Adrenal gland (tissue), 12 donors: Measurements from ENCODE around the gene CACNA1A. TPM values are rescaled to one million over a fixed set of nuclear protein-coding genes. Genes with fewer than 3 reads are reported as not detected.

Source experiments
- DNase-seq, 7 donors: peaks; one replicate each; pipeline ENCODE4 v3.0.0-alpha.2; 2019 to 2020
- H3K27ac ChIP-seq, 5 donors: fragments of 200-600 bp; sonication (generic) in 4 of 5; 1 replicate in 3 of 5; 2 replicates in 2 of 5; pipeline versions ENCODE4 v1.5.1 to v1.8.0; 2016 to 2020; ENCODE audit warnings: mild to moderate bottlenecking in 1 of 5
- H3K27me3 ChIP-seq: fragments of 200-600 bp; 2 replicates; pipeline ENCODE4 v1.8.0; 2021
- H3K36me3 ChIP-seq, 2 donors: fragments of 200-600 bp; replicated peaks in 1 of 2; 1 replicate in 1 of 2; 2 replicates in 1 of 2; pipeline versions ENCODE4 v1.5.1 to v1.8.0; 2018 to 2022
- H3K4me1 ChIP-seq, 2 donors: fragments of 200-600 bp; replicated peaks in 1 of 2; 1 replicate in 1 of 2; 2 replicates in 1 of 2; pipeline versions ENCODE4 v1.5.1 to v1.8.0; 2018 to 2021
- H3K4me3 ChIP-seq, 4 donors: fragments of 200-600 bp; sonication (generic) in 3 of 4; one replicate each; pipeline ENCODE4 v1.5.1; 2016 to 2018
- H3K9me3 ChIP-seq, 3 donors: fragments of 200-600 bp; sonication (generic) in 1 of 3; replicated peaks in 1 of 3; 1 replicate in 2 of 3; 2 replicates in 1 of 3; pipeline versions ENCODE4 v1.5.1 to v1.8.0; 2016 to 2021
- CTCF ChIP-seq, 6 experiments: fragments of 450-650 bp in 4 of 6; fragments of 200-600 bp in 2 of 6; sonication (generic) in 1 of 6; IDR thresholded peaks; 1 replicate in 5 of 6; 2 replicates in 1 of 6; pipeline versions ENCODE4 v1.5.1 to v1.8.0; 2016 to 2021; ENCODE audit warnings: antibody characterized with exemption in 6 of 6, mild to moderate bottlenecking in 2 of 6, moderate library complexity in 1 of 6
- POLR2A ChIP-seq, 2 donors: fragments of 450-650 bp; IDR thresholded peaks; one replicate each; pipeline ENCODE4 v1.6.1; 2017; ENCODE audit warnings: antibody characterized with exemption in 2 of 2, mild to moderate bottlenecking in 2 of 2, moderate library complexity in 1 of 2
- WGBS, 4 donors: extraction: QIAGEN DNeasy Blood & Tissue Kit in 2 of 4; methylation state at CpG; one replicate each; pipeline versions ENCODE4 v1.1.5 to v1.1.7; 2013 to 2017; 5-methylcytosine and 5-hydroxymethylcytosine counted together
- intact Hi-C, 2 donors: fragments of 100-400 bp; cut with DNase I; formaldehyde crosslinking; loops; one replicate each; pipeline versions ENCODE4 v1.14.1 to v1.15.0; 2022 to 2023
- polyA plus RNA-seq, 3 donors: library from polyadenylated mRNA; stranded (reverse); fragments of 200-250 nt in 2 of 3; fragments of 350-450 nt in 1 of 3; fragmentation: Illumina TruSeq in 1 of 3; extraction: RNeasy Lipid Tissue Mini Kit (QIAGEN cat#74804) in 1 of 3; gene quantifications; one replicate each; pipeline ENCODE4 v1.2.3, GENCODE V29; 2013 to 2014
- total RNA-seq, 9 donors: library from RNA; depleted of rRNA in 4 of 9; stranded (reverse); fragments of >200 nt in 4 of 9; fragments of 120-200 nt in 1 of 9; fragmentation: NEBNext Ultra II Directional in 1 of 9; extraction: Animal tissue kit (Norgen Biotek cat#: 25700) in 1 of 9; gene quantifications; one replicate each; pipeline versions ENCODE4 v1.1.0 to v1.2.4, GENCODE V29; 2013 to 2023
- donor health status: healthy with polysubstance abuse.
- donor health status: Bipolar disorder and iron deficiency.
- donor health status: DM: yes; HTN: yes; CAD: no.
- donor health status: DM: no; HTN: no; CAD: no.
- donor health status: DM: no; HTN: no; CAD: no.
- donor health status: DM: yes; HTN: yes; CAD: no.

Gene CACNA1A
- total and polyA plus RNA-seq, 12 donors = 0.28 to 35.4 (median 2.8) TPM; not detected in 1

- Histone ChIP-seq H3K9me3 (no peaks in the 10 kb centered on the region), H3K27me3 (no peaks in the 10 kb centered on the region), H3K36me3 (no peaks in the 10 kb centered on the region), H3K4me3 (no peak overlapping the region), H3K27ac (no peak overlapping the region), H3K4me1 (no peaks in the 10 kb centered on the region)
- intact Hi-C loops = loop anchor here in 1 of 2 donors (5.0 kb wide), 1 partner anchor 300 kb away; no protein-coding TSS in a partner anchor
- DNase-seq = no peak
- TF ChIP-seq POLR2A (IDR thresholded peaks at IDR 0.05) = no peak
- no peak for TF ChIP-seq CTCF (IDR thresholded peaks at IDR 0.05)
- WGBS, 4 donors = 61 to 78% (median 66%) methylated on average over 5 to 8 of the region's 8 CpGs
Observed at GRCh38 chr19:13282486-13283065, 223.7 kb downstream of the CACNA1A start.

GRCh38 chr19:13281567-13282291 lies 224.6 kb downstream of the CACNA1A start:
- no peak for TF ChIP-seq CTCF (IDR thresholded peaks at IDR 0.05)
- TF ChIP-seq POLR2A (IDR thresholded peaks at IDR 0.05) = no peak
- H3K36me3 ChIP-seq = no peaks in the 10 kb centered on the region
- no peak overlapping the region for H3K27ac ChIP-seq
- 26 to 36% (median 31%) methylated on average over 13 to 24 of the region's 24 CpGs for WGBS, 4 donors
- no peaks in the 10 kb centered on the region for H3K27me3 ChIP-seq
- intact Hi-C loops = loop anchor here in 1 of 2 donors (5.0 kb wide), 1 partner anchor 301 kb away; no protein-coding TSS in a partner anchor
- no peaks in the 10 kb centered on the region for H3K4me1 ChIP-seq
- no peak overlapping the region for H3K4me3 ChIP-seq
- DNase-seq = no peak
- H3K9me3 ChIP-seq = no peaks in the 10 kb centered on the region

GRCh38 chr19:13277104-13277809 lies 229.0 kb downstream of the CACNA1A start:
- Histone ChIP-seq H3K4me1 (no peaks in the 10 kb centered on the region), H3K9me3 (no peaks in the 10 kb centered on the region), H3K4me3 (no peak overlapping the region), H3K27ac (no peak overlapping the region), H3K36me3 (no peaks in the 10 kb centered on the region), H3K27me3 (no peaks in the 10 kb centered on the region)
- 31 to 41% (median 36%) methylated on average over 17 of the region's 17 CpGs for WGBS, 4 donors
- DNase-seq = peak; percentile 22 to 74 (median 60)
- TF ChIP-seq CTCF (IDR thresholded peaks at IDR 0.05) (peak; percentile 56 to 90 (median 72)), POLR2A (IDR thresholded peaks at IDR 0.05) (no peak)
- intact Hi-C loops = loop anchor here (2.0 to 10.0 kb wide), 6 partner anchors 150 to 588 kb away; partner anchors contain the start of gene DAND5 (in 1 of the 2)
